HG02973 (cell line): ENCODE measurements around the gene MCRIP2.

Experiments
- ATAC-seq: cut with Tn5 transposase; IDR thresholded peaks from one replicate; pipeline ENCODE4 v1.9.1; 2021; ENCODE audit warnings: moderate library complexity; ENCODE audit not compliant: unreplicated experiment

MCRIP2 gene

DNA sequence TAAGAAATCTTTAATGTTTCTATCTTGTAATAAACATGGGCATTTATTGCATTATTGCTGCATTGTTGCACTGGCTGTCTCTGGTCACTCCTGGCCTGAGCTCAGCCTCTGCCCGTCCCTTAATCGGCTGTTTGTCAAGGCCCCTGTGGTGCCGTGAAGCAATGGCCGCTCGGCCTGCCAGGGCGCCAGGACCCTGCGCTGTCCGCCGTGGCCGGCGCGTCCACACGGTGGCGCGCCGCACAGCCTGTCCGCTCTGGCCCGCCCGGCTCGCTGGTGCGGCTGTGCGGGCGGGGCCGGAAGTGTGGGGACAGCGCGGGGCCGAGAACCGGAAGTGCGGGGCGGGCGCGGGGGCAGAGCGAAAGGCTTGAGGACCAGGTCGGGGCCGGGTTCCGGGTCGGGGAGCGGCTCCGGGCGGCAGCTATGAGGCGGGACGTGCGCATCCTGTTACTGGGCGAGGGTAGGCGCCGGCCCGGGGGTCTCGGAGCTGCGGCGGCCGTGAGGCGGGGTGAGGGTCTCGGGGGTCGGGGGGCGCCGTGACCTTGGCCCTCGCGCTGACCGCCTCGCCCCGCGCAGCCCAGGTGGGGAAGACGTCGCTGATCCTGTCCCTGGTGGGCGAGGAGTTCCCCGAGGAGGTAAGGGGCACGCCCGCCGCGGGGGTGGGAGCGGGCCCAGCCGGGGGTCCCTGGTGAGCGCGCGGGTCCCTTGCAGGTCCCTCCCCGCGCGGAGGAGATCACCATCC is 26.3 kb downstream of the MCRIP2 start, which contains the start of gene RHOT2:
TSS of gene RHOT2 (plus strand) at position 353 of the 739 bp plus-strand sequence. CDS start at position 421, 68 bp downstream.
- ATAC-seq: peak; percentile 73

DNA sequence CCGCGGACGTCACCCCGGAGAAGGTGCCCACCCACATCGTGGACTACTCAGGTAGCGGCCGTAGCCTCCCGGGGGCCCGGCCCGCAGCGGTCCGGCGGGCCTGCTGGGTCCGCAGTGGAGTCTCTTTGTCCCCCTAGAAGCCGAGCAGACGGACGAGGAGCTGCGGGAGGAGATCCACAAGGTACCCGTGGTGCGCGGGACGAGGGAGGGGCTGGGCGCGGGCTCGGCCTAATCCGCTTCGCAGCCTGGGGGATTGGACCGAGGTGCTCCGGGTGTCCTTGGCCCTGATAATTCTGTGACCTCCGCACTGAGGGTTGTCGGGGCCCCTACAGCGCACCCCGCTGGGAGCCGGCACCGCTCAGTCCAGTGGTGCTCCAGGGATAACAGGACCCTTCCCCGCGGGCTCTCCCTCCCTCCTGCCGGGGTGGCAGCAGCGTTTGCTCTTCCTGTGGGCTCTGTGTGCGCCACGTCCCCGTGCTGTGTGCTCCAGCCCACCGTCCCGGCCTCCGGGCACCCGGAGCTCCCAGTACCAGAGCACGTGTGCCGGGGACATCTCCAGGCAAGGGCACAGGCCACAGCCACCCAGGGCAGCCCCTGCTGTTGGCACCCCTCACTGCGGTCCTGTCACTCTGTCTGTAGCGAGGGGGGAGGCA is 27.0 kb downstream of the MCRIP2 start:
- ATAC-seq: no peak

DNA sequence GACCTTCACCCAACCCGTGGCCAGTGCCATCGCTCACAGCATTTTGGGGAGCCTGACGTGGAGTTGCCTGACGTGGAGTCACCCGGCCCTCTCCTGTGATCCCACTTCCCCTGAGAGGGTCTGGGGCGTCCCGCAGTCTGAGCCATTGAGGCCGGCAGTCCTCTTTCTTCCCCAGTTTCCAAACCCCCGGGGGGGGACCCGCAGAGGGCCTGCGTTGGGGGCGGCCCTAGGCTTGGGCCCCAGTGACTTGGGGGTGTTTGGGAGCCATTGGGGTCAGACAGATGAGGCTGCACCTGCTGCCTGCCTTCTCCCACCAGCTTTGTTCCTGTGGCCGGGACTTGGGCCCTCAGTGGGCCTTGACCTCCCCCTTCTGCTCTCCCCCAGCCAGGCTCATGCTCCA is 28.0 kb downstream of the MCRIP2 start:
- no peak for ATAC-seq

DNA sequence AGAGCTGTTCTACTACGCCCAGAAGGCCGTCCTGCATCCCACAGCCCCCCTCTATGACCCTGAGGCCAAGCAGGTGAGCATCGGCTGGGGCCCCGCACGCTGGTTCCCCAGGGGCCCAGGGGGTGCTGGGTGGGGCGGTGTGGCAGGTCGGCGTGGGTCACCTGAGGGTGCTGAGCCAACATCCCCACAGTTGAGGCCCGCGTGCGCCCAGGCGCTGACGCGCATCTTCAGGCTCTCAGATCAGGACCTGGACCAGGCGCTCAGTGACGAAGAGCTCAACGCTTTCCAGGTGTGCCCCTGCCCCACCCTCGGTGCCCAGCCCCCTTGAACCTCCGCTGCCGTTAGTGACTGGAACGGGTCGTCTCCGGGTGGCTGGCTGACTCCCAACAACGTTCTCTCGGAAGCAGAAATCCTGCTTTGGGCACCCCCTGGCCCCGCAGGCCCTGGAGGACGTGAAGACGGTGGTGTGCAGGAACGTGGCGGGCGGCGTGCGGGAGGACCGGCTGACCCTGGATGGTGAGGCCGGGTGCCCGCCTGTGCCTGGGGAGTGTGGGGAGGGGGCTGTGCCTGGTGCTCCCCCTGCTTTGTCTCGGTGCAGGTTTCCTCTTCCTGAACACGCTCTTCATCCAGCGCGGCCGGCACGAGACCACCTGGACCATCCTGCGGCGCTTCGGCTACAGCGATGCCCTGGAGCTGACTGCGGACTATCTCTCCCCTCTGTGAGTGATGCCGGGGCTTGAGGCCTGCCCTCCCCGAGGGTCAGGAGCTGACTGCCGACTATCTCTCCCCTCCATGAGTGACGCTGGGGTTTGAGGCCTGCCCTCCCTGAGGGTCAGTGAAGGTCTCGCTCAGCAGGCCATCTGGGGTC is 29.1 kb downstream of the MCRIP2 start:
- no peak for ATAC-seq

DNA sequence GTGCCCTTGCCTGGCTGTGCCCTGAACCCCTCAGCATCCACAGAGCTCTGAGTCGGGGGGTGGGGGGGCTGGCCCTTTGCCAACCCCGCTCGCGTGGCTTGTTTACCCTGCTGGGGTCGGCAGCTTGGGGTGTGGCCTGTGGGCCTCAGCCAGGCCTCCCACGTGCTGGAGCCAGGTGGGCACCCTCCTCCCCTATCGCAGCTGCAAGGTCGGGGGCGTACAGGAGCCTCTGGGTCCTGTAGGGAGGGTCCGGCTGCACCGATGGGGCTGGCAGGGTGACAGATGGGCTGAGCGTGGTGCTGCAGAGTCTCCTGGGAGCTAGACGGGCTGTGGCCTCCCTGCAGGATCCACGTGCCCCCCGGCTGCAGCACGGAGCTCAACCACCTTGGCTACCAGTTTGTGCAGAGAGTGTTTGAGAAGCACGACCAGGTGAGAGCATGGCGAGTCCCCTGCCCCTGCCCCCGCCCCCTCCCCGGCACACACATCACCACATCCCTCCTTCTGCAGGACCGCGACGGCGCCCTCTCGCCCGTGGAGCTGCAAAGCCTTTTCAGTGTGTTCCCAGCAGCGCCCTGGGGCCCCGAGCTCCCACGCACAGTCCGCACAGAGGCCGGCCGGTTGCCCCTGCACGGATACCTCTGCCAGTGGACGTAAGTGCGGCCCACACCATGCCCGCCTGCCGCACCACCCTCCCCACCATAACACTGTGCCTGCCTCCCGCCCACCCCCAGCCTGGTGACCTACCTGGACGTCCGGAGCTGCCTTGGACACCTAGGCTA is 29.9 kb downstream of the MCRIP2 start:
- ATAC-seq: no peak

DNA sequence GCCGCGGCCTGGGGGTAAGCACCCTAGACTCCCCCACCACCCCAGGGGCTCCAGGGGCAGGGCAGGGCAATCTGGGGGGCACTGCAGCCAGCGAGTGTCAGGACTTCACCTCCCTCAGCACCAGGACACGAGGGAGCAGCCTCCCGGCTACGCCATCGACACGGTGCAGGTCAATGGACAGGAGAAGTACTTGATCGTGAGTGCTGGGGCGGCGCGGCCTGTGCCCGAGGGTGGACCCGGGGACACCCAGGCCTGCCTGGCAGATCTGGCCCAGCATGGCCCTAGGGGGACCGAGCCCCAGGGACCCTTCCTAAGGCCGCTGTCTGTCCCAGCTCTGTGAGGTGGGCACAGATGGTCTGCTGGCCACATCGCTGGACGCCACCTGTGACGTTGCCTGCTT is 30.7 kb downstream of the MCRIP2 start:
- no peak for ATAC-seq

DNA sequence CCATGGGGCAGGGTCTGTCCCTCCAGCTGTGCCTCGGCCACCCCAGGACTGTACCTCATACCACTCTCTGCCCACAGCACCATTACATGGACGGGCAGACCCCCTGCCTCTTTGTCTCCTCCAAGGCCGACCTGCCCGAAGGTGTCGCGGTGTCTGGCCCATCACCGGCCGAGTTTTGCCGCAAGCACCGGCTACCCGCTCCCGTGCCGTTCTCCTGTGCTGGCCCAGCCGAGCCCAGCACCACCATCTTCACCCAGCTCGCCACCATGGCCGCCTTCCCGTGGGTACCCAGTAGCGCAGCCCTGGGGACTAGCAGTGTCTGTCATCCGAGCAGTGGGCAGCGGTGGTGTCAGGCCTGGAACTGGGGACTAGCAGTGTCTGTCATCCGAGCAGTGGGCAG is 31.2 kb downstream of the MCRIP2 start:
- no peak for ATAC-seq

DNA sequence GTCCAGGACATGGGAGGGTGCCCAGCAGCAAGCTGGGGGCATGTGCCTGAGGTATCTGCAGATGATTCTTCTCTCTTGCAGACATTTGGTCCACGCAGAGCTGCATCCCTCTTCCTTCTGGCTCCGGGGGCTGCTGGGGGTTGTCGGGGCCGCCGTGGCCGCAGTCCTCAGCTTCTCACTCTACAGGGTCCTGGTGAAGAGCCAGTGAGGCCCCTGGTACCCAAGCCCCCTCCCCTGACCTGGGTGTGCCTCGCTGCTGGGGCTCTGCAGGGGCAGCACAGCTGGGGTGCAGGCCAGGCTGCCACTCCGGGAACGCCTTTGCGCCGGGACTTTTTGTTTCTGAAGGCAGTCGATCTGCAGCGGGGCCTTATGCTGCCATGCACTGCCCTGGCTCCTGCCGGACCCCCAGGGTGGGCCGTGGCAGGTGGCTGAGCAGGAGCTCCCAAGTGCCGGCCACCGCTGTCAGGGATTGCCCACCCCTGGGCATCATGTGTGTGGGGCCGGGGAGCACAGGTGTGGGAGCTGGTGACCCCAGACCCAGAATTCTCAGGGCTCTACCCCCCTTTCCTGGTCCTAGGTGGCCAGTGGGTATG is 31.9 kb downstream of the MCRIP2 start:
- no peak for ATAC-seq

DNA sequence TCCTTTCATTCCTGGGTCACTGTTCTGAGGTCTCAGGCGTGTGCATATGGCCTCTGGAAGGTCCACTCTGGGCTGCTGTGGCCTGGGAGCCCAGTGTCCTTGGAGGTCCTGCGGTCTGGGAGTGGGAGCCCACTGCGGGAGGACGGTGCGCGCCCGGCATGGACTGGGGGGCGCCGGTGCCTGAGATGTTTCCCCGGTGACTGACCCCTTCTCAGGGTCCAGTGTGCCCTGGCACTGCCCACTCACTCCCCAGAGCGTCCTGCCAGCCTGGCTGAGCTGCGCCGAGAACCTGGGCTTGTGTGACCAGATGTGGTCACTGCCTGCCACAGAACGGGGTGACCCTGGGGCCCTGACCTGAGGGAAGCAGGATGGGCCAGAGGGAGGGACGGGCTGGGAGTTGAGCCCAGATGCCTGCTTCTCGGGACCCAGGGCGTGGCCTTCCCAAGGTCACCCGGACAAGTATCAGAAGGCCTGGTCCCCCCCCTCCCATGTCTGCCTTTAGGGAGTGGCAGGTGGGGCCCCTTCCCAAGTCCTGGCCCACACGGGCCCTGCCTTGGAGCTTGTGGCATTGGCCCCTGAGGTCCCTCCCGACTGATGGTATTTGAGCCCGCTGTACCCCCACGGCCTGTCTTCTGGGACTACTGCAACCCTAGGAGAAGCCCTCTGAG is 32.7 kb downstream of the MCRIP2 start:
- ATAC-seq: no peak

DNA sequence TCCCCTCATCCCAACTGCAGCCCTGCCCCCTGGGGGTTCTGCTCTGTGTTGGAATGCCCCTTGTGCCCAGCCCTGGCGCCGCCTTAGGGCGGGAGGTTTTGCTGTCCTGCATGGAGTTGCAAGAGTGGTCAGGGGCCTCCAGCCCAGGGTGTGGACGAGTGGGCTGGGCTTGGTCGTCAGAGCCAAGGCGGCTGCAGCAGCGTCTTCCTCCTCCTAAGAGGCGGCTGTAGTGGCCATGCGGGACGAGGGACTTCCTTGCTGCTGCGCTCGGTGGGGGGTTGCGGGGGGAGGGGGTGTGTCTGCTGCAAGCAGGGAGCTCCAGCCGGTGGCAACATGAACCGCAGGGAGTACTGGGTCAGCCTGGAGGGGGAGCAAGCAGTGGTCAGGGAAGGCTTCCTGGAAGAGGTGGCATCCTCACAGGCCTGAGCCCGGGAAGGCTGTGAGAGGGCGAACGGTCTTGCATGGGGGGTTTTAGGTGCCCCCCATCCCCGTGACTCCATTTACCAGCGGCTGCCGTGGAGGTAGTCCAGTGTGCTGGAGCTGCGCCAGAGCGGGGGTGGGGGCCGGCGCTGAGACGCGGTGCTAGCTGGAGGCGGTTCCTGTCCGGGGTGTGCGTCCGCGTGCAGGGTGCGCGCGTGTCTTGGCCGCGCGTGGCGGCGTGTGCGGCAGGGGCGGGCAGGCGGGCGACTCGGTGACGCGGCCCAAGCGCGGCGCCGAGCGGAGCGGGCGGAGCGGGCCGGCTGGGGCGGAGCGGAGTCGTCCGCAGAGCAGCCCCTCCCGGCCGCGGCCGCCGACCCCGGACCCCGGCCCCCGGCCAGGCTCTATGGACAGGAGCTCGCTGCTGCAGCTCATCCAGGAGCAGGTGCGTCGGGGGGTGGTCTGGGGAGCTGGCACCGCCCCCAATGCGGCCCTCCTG is 33.6 kb downstream of the MCRIP2 start, which contains the start of gene RHBDL1:
TSS of gene RHBDL1 (plus strand) at position 704 of the 916 bp plus-strand sequence. CDS start at position 824, 120 bp downstream.
- no peak for ATAC-seq

DNA sequence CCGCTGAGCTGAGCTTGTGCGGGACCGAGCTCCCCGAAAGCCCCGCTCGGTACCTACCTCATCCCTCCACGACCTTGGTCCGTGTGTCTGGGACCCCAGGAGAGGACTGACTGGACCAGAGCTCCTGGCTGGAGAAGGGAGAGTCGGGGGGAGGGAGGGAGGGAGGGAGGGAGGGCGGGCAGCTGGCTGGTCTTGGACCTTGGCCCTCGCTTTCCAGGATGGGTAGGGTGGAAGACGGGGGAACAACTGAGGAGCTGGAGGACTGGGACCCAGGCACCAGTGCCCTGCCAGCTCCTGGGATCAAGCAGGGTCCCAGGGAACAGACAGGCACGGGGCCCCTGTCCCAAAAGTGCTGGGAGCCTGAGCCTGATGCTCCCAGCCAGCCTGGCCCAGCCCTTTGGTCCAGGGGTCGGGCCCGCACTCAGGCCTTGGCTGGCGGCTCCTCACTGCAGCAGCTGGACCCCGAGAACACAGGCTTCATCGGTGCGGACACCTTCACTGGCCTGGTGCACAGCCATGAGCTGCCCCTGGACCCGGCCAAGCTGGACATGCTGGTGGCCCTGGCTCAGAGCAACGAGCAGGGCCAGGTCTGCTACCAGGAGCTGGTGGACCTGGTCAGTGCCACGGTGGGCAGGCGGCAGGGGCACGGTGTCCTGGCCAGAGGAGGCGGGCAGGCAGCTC is 34.4 kb downstream of the MCRIP2 start:
- ATAC-seq: no peak

DNA sequence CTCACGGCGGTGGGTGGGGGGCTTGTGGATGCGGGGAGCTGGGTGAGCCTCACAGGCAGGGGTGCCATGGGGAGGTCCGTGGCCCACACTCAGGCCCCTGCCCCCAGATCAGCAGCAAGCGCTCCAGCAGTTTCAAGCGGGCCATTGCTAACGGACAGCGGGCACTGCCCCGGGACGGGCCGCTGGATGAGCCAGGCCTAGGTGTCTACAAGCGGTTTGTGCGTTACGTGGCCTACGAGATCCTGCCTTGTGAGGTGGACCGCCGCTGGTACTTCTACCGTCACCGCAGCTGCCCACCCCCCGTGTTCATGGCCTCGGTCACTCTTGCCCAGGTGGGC is 34.9 kb downstream of the MCRIP2 start:
- ATAC-seq: no peak

DNA sequence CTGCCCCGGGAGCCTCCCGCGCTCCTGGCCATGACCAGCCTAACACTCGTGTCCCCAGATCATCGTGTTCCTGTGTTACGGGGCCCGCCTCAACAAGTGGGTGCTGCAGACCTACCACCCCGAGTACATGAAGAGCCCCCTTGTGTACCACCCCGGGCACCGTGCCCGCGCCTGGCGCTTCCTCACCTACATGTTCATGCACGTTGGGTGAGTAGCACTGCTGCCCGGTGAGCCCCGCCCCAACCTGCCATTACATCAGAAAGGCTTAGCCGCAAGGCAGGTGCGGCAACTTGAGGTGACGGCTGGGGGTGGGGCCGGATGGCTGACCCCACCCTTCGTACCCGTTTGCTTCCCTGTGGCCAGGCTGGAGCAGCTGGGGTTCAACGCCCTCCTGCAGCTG is 35.3 kb downstream of the MCRIP2 start:
- ATAC-seq: no peak

DNA sequence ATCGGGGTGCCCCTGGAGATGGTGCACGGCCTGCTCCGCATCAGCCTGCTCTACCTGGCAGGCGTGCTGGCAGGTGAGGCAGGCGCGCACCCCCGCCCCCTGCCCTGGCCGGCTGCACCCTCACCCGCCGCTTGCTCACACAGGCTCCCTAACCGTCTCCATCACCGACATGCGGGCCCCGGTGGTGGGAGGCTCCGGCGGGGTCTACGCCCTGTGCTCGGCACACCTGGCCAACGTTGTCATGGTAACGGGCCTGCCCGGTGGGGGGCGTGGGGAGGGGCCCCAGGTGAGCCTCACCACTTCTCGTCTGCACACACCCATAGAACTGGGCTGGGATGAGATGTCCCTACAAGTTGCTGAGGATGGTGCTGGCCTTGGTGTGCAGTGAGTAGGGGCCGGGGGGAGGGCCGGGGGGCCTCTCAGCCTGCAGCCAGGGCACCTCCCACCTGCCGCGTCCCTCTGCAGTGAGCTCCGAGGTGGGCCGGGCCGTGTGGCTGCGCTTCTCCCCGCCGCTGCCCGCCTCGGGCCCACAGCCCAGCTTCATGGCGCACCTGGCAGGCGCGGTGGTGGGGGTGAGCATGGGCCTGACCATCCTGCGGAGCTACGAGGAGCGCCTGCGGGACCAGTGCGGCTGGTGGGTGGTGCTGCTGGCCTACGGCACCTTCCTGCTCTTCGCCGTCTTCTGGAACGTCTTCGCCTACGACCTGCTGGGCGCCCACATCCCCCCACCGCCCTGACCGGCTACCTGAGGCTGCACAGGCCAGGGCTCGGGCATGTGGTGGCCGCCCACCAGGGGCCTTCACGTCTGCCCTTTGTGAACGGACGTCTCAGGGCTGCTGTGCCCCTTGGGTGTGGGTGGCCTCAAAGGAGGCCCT is 35.9 kb downstream of the MCRIP2 start:
- no peak for ATAC-seq

DNA sequence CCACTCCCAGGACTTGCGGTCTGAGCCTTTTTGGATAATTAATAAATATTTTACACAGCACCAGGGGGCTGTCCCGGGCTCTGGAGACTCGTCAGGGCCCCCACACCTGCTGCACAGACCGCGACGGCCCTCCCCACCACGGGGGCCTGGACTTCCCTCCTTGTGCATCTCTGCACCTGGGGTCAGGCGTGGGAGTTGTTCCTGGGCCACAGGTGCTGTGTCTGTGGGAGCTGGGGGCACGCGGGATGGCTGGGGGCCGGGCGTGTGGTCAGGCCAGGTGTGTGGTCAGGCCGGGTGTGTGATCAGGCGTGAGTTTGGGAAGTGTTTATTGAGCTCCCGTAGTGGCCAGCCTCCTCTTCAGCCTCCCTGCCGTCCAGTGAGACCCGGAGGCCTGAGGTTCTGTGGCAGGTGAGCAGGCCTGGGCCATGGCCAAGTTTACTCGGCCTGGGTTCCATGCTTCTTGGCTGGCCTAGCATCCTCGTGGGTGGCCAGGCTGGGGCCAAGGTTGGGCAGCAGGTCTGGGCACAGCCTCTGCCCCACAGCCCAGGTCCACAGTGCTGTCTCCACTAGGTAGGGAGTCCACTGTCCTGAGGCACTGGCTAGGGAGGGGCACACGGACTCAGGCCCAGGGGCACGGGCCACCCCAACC is 36.7 kb downstream of the MCRIP2 start:
- no peak for ATAC-seq

DNA sequence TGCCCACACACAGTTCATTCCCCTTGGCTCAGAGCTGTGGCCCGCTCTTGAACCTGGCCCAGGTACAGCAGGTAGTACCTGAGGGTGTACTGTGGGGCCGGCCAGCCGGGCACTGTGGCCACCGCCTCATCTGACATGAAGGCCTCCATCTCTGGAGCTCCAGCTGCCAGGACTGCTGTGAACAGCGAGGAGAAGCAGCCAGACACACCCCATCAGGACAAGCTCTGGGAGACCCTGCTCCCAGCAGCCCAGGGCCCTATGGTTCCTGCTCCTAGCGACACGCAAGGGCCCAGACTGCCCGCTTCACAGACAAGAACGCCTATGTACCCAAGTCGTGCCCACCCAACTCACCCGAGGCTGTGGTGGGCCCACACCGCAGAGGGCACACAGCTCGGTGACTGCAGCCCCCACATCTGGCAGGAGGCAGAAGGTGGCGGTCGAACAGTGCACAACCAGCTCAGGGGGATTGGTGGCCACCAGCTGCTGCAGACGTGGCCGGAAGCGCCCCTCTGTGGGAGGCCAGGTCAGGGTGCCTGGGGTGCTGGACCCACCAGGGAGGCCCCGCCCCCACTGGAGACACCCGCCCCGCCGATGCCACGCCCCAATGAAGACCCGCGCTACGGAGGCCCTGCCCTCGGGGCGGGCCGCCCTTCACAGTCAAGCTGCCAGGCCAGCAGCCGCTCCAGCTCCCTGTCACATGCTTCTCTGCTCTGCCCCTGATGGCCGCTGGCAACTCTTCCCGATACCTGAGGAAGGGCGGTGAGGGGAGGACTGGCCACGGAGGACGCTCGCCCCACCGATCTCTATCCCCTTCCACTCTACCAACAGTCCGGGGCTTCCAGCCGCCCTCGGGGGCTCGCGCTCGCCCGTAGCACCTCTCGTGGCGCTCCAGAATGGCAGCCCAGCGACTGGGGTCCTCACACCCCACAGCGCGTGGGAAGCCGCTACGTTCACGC is 37.5 kb downstream of the MCRIP2 start:
- ATAC-seq: no peak
